LNCAP (cell line): Measurements from ENCODE around the gene PPP1R1B.

ENCODE experiments used
- CTCF ChIP-seq: fragments of 450-650 bp; IDR thresholded peaks from 2 replicates; pipeline ENCODE4 v1.5.1; 2017; ENCODE audit warnings: mild to moderate bottlenecking

PPP1R1B gene

GRCh38 chr17:39607851-39608130, 19.0 kb upstream of the PPP1R1B start, which contains the start of gene NEUROD2:
Gene NEUROD2, minus strand, starts transcription at chr17:39607920. Its CDS starts 1,321 bp downstream, at chr17:39606599.
- no peak for TF ChIP-seq CTCF

DNA sequence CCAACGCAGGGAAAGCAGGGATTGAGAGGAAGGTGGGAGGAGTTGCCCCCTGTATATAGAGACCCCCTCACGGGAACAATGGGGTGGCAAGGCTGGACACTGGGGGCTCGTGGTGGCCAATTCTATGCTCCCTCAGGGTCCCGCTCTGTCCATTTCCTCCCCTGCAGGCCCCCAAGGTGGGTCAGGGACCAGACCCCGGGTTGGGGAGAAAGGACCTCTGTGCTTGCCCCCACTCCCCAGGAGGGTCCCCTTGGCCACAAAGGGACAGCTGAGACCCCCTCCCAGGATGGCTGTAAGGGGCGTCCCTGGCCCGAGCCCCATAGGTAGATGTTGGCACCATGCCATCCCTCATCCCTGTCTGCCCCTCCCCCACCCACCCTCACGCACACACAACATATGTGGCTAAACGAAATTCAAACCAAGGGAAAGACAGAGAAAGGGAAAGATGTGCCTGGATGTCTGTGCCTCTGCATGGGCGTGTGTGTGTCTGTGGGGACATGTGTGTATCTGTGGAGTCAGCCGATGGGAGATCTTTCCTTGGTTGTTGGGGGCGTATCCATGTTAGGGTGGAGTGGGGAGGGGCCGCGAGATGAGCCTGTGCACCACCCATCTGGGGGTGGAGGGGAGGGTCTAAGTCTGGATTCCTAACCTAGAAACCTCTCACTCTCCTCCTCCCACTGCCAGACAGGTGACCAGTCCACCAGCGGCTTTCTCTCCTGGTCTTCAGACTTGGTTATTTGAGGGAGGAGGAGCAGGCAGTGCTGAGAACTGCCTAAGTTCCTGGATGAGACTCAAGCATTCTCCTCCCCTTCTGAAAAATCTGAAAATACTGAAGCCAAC, 18.4 kb upstream of the PPP1R1B start:
- TF ChIP-seq CTCF: no peak

DNA sequence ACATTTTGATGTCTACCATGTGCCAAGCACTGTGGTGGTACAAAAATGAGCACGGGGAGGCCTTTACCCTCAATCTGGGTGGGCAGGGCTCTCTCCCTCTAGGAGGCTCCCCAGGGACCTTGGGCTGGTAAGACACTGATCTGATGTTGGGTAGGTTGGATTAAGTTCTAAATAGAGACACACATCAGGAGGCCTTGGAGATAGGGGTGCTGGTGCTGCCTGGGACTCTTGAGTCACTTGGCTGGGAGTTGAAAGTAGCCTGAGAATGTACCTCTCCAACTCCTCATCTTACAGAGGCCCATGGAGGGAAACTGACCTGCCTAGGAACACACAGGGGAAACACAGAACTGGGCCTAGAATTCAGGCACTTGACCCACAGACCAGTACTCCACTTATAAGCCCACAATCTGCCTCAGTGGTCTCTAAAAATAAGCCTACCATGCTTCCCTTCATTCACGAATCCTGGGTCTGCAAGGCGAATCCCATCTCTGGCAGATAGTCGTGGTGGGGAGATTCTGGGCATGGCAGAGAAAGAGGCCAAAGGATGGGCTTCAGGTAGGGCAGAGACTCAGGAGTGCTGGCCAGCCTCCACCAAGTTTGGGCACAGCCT, 17.2 kb upstream of the PPP1R1B start:
- TF ChIP-seq CTCF: no peak

DNA sequence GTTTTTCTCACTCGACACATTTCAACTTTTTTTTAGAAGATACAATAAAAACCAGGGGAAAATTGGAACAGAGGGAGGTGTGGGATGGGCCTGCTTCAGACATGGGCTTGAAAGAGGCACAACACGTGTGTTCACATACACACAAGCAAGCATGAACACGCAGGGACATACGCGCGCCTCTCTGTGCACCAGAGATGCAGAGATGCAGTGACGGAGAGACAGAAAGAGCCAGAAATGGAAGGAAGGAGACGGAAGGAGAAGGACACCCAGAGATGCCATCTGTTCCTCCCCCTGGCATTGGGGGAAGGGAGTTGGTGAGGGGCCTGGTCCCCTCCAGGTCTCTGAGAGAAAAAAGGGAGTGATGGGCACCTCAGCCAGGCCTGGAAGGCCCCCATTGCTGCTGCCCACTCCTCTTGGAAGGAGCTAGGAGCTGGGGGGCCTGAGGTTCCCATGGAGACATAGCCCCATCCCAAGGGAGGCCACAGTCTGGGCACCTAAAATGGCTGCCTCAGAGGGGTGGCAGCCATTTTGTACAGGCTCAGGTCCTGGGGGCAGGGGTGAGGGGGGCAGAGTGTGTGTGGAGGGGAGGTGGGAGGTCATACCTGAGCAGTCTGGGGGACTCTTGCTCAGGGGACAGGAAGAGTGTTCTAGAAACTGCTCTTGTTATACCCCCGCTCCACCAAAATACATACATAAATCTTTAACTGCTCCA, 15.2 kb upstream of the PPP1R1B start:
- no peak for TF ChIP-seq CTCF

- no peak for TF ChIP-seq CTCF
These were observed 14.4 kb upstream of the PPP1R1B start for GRCh38 chr17:39612291-39612894.

DNA sequence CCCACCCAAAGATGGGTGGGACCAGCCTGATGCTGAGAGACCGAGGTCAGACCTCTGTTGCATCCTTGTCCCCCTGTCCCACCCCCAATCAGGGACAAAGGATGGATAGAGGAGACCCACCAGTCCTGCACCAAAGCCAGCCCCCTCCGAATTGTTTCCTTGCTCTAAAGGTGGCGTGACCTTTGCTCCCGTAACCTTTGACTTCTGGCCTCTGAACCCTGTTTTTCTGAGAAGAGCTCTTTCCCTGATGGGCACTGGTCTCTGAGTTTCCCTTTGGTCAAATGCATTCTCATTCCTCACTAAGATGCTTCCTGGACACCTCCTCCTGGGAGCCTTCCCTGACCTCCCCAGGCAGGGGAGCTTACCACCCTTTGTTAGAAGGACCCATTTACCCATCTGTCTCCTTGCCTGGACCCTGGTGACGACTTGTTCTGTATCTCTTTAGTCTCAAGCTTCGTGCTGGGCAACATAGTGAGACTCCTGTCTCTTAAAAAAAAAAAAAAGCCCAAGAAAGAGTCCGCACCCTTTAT, 13.8 kb upstream of the PPP1R1B start:
- no peak for TF ChIP-seq CTCF

- TF ChIP-seq CTCF: no peak
These were observed 12.1 kb upstream of the PPP1R1B start for GRCh38 chr17:39614545-39615157.
